Progenitor cell of endocrine pancreas (in vitro differentiated cells): ENCODE results near the gene PTH1R. TPM values are rescaled to one million over a fixed set of nuclear protein-coding genes. Genes with fewer than 3 reads are reported as not detected.

Source experiments
- DNase-seq: peaks from one replicate; pipeline ENCODE4 v3.0.0; 2021; ENCODE audit warnings: low spot score; ENCODE audit not compliant: unreplicated experiment
- H3K27ac Mint-ChIP-seq: 2 replicates; pipeline ENCODE4 v1.8.0; 2021; ENCODE audit warnings: mild to moderate bottlenecking, moderate library complexity, mixed read lengths
- H3K27me3 Mint-ChIP-seq: 2 replicates; pipeline ENCODE4 v1.8.0; 2021; ENCODE audit warnings: mixed read lengths
- H3K36me3 Mint-ChIP-seq: 2 replicates; pipeline ENCODE4 v1.8.0; 2022; ENCODE audit warnings: mixed read lengths; ENCODE audit not compliant: insufficient read depth
- H3K4me1 Mint-ChIP-seq: 2 replicates; pipeline ENCODE4 v1.8.0; 2021; ENCODE audit warnings: low read depth, mixed read lengths
- H3K4me3 Mint-ChIP-seq: 2 replicates; pipeline ENCODE4 v1.8.0; 2021; ENCODE audit warnings: low read depth, mild to moderate bottlenecking, moderate library complexity, mixed read lengths
- H3K9me3 Mint-ChIP-seq: 2 replicates; pipeline ENCODE4 v1.8.0; 2021; ENCODE audit warnings: low read depth, mixed read lengths
- CTCF ChIP-seq: fragments of 200-600 bp; sonication (generic); IDR thresholded peaks from one replicate; pipeline ENCODE4 v1.5.0; 2021; ENCODE audit warnings: antibody characterized with exemption, mild to moderate bottlenecking; ENCODE audit not compliant: unreplicated experiment
- total RNA-seq: library from RNA; stranded (reverse); gene quantifications from 2 replicates; pipeline ENCODE4 v1.2.1, GENCODE V29; 2021

Gene PTH1R
- total RNA-seq, 1 donor from 2014 or later = 0.26 TPM

- TF ChIP-seq CTCF = no peak
- Mint-ChIP-seq H3K4me3 (peak overlapping the region; percentile 68), H3K36me3 (peaks cover 27% of the 10 kb centered on the region), H3K27ac (peak overlapping the region; percentile 90), H3K27me3 (no peaks in the 10 kb centered on the region), H3K4me1 (peaks cover 85% of the 10 kb centered on the region), H3K9me3 (no peaks in the 10 kb centered on the region)
- no peak for DNase-seq
These were observed 65.1 kb downstream of the PTH1R start for GRCh38 chr3:46942481-46943236.

DNA sequence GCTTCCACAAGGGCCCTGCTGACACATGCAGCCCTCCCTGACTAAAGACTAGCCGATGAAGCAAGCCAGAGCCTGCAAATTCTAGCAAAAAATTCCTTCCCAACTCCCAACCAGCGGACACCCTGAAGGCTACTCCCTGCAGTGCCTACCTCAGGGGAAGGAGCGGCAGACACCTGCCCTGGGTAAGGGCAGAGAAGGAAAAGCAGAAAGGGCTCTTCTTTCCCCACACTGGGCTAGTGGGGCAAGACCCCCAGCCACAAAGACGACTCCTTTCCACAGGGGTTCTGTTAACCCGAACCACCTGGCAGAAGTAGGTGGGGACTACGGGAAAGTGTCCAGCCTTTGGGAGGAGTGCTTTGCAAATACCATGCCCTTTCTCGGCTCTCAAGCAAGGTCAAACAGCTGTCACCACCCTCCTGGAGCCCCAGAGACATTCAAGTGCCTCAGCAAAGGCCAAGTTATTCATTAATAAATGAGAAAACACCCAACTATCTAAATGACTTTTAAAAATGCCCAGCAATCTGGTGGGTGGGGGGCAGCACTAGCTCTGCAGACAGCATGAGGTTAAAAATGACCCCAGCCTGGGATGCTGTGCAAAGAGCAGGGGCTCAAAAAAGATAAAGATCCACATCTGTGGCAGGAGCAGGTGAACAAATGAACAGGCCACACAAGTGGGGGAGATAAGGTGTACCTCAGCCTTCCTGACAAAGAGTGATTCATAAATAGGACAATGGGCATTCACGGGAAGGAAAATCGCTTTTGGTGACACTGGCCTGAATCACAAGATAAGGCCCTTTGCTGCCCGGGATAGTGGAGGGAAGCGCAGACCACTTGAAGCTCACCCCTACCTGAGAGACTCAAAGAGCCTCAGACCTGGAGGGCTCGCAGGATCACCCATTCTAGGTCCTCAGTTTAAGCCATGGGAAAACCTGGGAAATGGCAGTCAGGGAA is 66.0 kb downstream of the PTH1R start:
- Mint-ChIP-seq H3K36me3 (peaks cover 21% of the 10 kb centered on the region), H3K9me3 (no peaks in the 10 kb centered on the region), H3K4me1 (peaks cover 88% of the 10 kb centered on the region), H3K27me3 (no peaks in the 10 kb centered on the region), H3K27ac (peak overlapping the region; percentile 90), H3K4me3 (peak overlapping the region; percentile 68)
- TF ChIP-seq CTCF = no peak
- DNase-seq = no peak

DNA sequence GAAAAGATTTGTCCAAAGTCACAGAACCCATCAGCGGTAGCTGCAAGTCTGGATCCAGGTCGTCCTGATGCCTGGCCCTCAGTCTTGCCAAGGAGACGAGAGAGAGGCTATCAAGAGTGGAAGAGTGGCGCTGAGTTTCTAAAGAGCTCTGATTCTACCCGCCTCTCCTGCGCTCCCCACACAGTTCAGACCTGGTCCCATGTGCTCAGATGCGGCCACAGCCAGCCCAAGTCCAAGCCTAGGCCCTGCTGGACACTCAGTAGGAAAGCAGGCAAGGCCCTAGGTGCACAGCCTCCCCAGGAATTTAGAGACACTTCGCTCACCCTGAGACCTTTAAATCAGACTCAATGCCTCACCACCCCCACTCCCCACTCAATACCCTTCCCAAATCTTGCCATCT is 66.7 kb downstream of the PTH1R start:
- no peak for DNase-seq
- H3K36me3 Mint-ChIP-seq = peaks cover 16% of the 10 kb centered on the region
- TF ChIP-seq CTCF = no peak
- peak overlapping the region; percentile 90 for H3K27ac Mint-ChIP-seq
- H3K4me3 Mint-ChIP-seq = peak overlapping the region; percentile 15
- peaks cover 89% of the 10 kb centered on the region for H3K4me1 Mint-ChIP-seq
- H3K9me3 Mint-ChIP-seq = no peaks in the 10 kb centered on the region
- no peaks in the 10 kb centered on the region for H3K27me3 Mint-ChIP-seq

- Mint-ChIP-seq H3K36me3 (peaks cover 8% of the 10 kb centered on the region), H3K4me3 (peak overlapping the region; percentile 18), H3K27ac (peak overlapping the region; percentile 90), H3K4me1 (peaks cover 85% of the 10 kb centered on the region), H3K27me3 (no peaks in the 10 kb centered on the region), H3K9me3 (no peaks in the 10 kb centered on the region)
- no peak for DNase-seq
- no peak for TF ChIP-seq CTCF
These were observed 68.9 kb downstream of the PTH1R start for GRCh38 chr3:46946416-46946815.

DNA sequence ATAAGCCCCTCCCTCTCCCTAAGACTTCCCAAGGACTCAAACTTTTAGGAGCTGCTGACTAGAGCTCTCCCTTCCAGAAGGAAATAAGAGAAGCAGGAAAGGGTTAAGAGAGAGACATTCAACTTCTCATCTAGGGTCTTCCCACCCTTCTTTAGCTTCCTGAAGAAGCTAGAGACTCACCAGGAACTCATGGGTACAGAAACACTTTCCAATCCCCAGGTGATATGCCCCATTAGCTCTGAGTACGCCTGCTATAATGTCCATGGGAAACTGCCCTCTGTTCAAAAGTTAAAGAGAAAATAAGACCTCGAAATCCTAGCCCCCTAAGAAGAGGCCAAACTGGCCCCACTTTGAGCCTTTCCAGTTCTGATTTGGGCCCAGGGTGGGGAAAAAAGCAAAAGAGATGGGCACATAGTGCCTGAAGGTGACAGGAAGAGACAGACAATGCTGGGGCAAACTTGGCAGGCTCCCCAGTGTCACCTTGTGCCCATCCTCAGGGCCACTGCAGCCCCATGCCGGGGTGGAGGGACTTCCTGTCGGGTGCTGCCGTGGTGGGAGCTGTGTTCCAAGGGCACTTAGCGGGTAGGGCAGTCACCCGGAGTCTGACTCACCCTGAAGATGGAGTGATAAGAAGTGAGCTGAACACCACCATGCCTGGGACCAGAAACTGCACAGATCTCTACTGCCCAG is 69.5 kb downstream of the PTH1R start:
- Mint-ChIP-seq H3K27me3 (no peaks in the 10 kb centered on the region), H3K4me3 (peak overlapping the region; percentile 18), H3K36me3 (peaks cover 7% of the 10 kb centered on the region), H3K27ac (peak overlapping the region; percentile 90), H3K4me1 (peaks cover 83% of the 10 kb centered on the region), H3K9me3 (no peaks in the 10 kb centered on the region)
- DNase-seq = no peak
- no peak for TF ChIP-seq CTCF
